GM21723 (cell line): Measurements from ENCODE around the gene TNRC6C.

Source experiments
- ATAC-seq: cut with Tn5 transposase; IDR thresholded peaks from one replicate; pipeline ENCODE4 v1.9.1; 2021; ENCODE audit warnings: mild to moderate bottlenecking, moderate library complexity; ENCODE audit not compliant: unreplicated experiment

The TNRC6C gene

GRCh38 chr17:78123258-78123929 is 164.9 kb downstream of the TNRC6C start:
- no peak for ATAC-seq

GRCh38 chr17:78124081-78124835 is 165.8 kb downstream of the TNRC6C start:
- no peak for ATAC-seq

- ATAC-seq, result no peak
These were observed 166.3 kb downstream of the TNRC6C start for GRCh38 chr17:78124836-78125137.

- no peak for ATAC-seq
These were observed 166.8 kb downstream of the TNRC6C start for GRCh38 chr17:78125138-78125913.

- ATAC-seq, result no peak
These were observed 167.7 kb downstream of the TNRC6C start for GRCh38 chr17:78125976-78126894.

GRCh38 chr17:78126895-78127238 is 168.4 kb downstream of the TNRC6C start:
- no peak for ATAC-seq

DNA sequence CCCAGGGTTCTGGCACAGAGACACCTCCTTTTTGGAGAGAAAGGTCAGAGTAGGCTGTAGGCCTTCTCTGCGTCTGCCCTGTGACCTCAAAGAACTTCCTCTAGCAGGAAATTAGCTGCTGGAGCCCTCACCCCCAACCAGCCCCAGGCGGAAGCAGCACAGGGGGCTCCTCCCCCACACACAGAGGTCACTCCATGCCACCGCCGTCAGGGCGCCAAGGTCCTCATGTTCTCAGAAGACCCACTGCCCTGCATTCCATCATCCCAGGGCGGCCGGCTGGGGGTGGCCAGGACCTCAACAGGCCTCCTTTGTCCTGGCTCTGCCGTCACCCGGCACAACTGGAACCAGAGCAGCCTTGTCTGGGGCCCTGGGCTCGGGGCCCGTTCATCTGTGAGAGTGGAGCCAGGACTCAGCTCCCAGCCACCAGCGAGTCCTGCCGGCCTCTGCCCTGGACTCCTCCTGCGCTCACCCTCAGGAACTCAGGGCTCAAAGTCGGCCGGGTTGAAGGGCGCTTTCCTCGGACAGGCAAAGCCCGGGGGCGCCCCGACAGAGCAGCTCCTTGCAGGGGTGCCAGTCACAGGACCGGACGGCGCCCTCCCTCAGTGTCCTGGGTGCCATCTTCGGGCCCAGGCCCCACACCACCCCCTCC is 168.9 kb downstream of the TNRC6C start:
- no peak for ATAC-seq

- no peak for ATAC-seq
These were observed 169.5 kb downstream of the TNRC6C start for GRCh38 chr17:78127888-78128550.

GRCh38 chr17:78128551-78129350 is 170.2 kb downstream of the TNRC6C start, which contains the start of gene TMC6:
Gene TMC6 (minus strand): TSS chr17:78128755. CDS start chr17:78126832, 1,923 bp downstream.
- no peak for ATAC-seq

DNA sequence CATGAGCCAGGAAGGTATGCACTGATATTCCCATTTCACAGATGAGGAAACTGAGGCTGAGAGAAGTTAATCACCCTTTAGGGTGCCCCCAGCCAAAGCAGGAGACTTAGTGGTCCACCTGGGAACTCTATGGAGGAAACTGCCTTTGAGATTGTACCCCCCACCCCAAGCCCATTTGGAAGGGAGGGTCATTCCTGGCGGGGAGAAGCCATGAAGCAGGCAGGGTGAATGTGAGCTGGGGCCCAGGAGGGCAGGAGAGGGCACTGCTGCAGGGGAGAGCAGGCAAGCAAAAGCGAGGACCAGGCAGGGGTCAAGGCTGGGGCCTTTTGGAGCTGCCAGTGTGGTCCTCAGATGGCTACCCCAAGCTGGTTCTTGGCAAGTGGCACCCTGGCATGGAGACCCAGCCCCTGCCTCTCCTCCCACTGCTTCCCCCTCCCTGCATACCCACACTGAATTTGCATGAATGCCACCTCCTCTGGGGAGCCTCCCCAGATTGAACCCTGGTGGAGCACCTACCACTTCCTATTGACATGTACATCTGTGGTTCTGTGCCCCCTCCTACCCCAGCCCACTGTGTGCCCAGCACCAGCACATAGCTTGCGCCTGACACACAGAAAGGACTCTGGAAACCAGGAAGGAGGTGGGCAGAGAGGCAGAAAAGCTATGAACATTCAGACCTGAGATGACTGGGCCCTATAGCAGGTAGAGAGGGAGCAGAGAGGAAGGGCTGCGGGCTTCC is 171.0 kb downstream of the TNRC6C start:
- no peak for ATAC-seq

GRCh38 chr17:78130090-78130436 is 171.6 kb downstream of the TNRC6C start:
- no peak for ATAC-seq

DNA sequence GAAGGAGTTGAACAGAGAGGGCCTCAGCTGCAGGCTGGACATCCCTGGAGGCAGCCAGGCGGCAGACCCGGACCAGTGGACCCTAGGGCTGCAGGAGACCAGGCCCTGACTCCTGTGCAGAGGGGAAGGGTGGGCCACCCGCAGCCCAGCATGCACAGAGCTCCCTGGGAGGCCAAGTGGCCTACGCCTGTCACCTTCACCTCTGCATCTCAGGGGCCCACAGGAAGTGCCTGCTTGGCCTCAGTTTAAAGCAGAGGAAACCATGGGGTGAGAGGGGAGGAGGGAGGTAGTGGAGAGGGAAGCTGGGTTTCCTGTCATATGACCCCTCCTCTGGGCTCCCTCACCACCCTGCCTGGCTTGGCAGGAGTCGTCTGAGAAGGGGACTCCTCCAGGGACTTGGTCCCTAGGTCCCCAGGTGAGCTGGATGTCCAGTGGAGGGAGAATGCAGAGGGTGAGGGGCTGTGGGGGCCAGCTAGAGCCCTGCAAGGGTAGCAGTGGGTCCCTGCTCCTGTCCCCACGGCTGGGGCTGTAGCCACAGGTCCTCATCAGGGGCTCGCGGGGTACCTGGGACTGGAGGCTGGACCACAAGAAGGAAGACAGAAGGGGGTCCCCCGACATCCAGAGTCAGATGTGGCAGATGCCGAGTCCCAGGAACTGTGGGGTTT is 172.1 kb downstream of the TNRC6C start, which contains the start of gene TMC8:
TMC8 (plus strand) TSS at position 335 of the 665 bp plus-strand sequence. CDS start 818 bp downstream, outside the sequence.
- no peak for ATAC-seq

DNA sequence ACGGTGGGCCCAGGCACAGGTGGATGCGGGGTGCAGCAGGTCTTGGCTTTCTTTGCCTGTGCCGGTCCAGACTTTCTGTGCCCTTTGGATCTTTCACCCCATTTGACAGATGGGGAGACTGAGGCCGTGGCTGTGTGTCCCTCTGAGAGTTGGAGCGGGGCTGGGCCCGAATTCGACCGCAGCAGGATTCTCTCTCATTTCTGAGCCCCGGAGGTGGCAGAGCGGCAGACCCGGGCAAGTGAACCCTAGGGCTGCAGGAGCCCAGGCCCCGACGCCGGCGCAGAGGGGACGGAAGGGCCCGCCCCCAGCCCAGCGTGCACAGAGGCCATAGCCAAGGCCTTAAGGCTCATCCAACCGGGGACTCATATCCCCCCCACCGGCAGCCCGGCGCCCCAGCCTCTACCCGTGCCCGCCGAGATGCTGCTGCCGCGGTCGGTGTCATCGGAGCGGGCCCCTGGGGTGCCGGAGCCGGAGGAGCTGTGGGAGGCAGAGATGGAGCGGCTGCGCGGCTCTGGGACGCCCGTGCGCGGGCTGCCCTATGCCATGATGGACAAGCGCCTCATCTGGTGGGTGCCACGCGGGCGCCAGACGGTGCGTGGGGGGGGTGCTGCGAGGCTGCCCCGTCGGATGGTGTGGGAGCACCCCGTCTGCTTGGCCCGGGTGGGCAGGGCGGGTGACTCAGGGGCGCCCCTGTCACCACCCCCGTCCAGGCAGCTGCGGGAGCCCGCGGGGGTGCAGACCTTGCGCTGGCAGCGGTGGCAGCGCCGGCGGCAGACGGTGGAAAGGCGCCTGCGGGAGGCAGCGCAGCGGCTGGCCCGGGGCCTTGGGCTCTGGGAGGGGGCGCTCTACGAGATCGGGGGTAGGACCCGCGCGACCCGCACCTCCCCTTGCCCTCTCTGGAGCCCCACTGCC is 172.9 kb downstream of the TNRC6C start:
- no peak for ATAC-seq

DNA sequence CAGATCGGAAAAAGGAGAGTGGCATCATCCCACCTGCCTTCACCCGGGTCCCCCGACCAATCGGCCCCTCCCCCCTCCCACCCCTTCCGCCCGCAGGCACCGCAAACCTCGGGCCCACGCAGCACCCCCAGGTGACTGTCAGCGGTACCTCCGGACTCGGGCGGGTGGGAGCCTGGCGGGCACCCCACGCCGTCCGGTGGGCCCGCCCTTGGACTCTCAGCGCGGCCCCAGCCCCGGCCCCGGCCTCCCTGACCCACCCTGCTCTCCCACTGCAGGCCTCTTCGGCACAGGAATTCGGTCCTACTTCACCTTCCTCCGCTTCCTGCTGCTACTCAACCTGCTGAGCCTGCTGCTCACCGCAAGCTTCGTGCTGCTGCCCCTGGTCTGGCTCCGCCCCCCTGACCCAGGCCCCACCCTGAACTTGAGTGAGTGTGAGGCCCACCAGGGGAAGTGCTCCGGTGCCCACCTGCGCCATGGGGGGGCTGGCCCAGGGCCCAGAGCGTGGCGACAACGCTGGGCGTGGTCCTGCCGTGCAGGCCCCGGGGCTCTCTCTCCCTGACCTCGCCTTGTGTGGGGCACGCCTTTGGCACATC is 173.7 kb downstream of the TNRC6C start:
- ATAC-seq, result no peak

- no peak for ATAC-seq
These were observed 174.3 kb downstream of the TNRC6C start for GRCh38 chr17:78132767-78133178.
